ENCODE measurements around the gene SAA1.

DNA sequence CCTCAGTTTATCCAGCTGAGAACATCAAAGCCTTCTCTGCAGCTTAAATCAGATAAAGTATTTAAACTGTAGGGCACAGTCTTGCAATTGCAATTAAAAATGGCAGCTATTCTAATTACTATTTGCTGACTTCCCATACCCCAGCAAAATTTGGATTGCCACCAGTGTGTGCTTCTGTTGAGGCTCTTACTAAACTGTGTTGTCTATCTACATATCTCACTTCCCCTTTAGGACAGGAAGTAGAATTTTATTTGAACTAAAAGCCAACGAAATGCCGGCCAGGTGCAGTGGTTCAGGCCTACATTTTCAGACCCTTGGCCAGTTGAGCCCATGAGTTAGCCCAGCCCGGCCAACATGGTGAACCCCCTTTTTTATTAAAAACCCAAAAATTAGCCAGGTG is 36.6 kb upstream of the SAA1 start:
- TF ChIP-seq, protein P1, sequence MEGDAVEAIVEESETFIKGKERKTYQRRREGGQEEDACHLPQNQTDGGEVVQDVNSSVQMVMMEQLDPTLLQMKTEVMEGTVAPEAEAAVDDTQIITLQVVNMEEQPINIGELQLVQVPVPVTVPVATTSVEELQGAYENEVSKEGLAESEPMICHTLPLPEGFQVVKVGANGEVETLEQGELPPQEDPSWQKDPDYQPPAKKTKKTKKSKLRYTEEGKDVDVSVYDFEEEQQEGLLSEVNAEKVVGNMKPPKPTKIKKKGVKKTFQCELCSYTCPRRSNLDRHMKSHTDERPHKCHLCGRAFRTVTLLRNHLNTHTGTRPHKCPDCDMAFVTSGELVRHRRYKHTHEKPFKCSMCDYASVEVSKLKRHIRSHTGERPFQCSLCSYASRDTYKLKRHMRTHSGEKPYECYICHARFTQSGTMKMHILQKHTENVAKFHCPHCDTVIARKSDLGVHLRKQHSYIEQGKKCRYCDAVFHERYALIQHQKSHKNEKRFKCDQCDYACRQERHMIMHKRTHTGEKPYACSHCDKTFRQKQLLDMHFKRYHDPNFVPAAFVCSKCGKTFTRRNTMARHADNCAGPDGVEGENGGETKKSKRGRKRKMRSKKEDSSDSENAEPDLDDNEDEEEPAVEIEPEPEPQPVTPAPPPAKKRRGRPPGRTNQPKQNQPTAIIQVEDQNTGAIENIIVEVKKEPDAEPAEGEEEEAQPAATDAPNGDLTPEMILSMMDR (IDR thresholded peaks at IDR 0.05; ENCODE audit: low read length): no peak
- no peak for TF ChIP-seq EZH2 (IDR thresholded peaks at IDR 0.05; ENCODE audit: borderline replicate concordance, low read length)

Data from OCI-LY1 (cell line).